Suprapubic skin (tissue), 4 donors: ENCODE results near the gene MBD2.

Experiments used
- CTCF ChIP-seq, 2 donors: fragments of 200-600 bp in 1 of 2; fragments of 450-650 bp in 1 of 2; sonication (generic) in 1 of 2; IDR thresholded peaks; one replicate each; pipeline ENCODE4 v1.5.1; 2016 to 2019; ENCODE audit warnings: antibody characterized with exemption in 2 of 2, mild to moderate bottlenecking in 1 of 2, moderate library complexity in 1 of 2
- EP300 ChIP-seq: sonication (generic); formaldehyde crosslinking; IDR thresholded peaks from one replicate; pipeline ENCODE4 v1.6.1; 2017; ENCODE audit warnings: antibody characterized with exemption
- POLR2AphosphoS5 ChIP-seq, 3 donors: sonication (generic); formaldehyde crosslinking; IDR thresholded peaks; one replicate each; pipeline ENCODE4 v1.6.1; 2017; ENCODE audit warnings: antibody characterized with exemption in 3 of 3

- TF ChIP-seq CTCF (IDR thresholded peaks at IDR 0.05), result no peak
- TF ChIP-seq POLR2AphosphoS5 (IDR thresholded peaks at IDR 0.05), result no peak
- TF ChIP-seq EP300, result no peak
Observed at GRCh38 chr18:54161267-54161666, 63.2 kb downstream of the MBD2 start.
